Measurements from ENCODE around the gene PCDHGB6. TPM values are rescaled to one million over a fixed set of nuclear protein-coding genes. Genes with fewer than 3 reads are reported as not detected.

PCDHGB6 gene
- total RNA-seq, 1 experiment from 2014 or later = 6.0 TPM

DNA sequence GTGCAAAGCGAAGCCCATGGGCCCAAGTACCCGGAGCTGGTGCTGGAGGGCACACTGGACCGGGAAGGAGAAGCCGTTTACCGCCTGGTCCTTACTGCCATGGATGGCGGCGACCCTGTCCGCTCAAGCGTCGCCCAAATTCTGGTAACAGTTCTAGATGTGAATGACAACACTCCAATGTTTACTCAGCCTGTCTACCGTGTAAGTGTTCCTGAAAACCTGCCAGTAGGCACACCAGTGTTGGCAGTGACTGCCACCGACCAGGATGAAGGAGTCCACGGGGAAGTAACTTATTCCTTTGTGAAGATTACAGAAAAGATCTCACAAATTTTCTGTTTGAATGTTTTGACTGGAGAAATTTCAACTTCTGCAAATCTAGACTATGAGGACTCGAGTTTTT is 33.2 kb upstream of the PCDHGB6 start:
- Histone ChIP-seq H3K9ac (ENCODE audit: extremely low read depth, insufficient read length, low read length) (no peak overlapping the region), H2AK5ac (ENCODE audit: insufficient read length, low read length) (no peak overlapping the region), H3K79me1 (ENCODE audit: insufficient read depth, low read depth, low read length, poor library complexity, severe bottlenecking) (no peaks in the 10 kb centered on the region), H3K56ac (ENCODE audit: insufficient read length, low read depth, low read length) (no peak overlapping the region), H3K4me2 (ENCODE audit: insufficient read depth, insufficient read length, low read length) (no peak overlapping the region), H2BK120ac (ENCODE audit: low read depth, low read length, poor library complexity, severe bottlenecking) (no peak overlapping the region), H3K4ac (ENCODE audit: low read depth, low read length) (no peak overlapping the region), H3K18ac (ENCODE audit: insufficient read length, low read depth, low read length) (no peak overlapping the region), H3K27me3 (ENCODE audit: insufficient read depth, low read length) (no peaks in the 10 kb centered on the region), H2BK5ac (ENCODE audit: insufficient read length, low read length) (no peak overlapping the region), H3K4me1 (ENCODE audit: insufficient read depth, low read length) (no peaks in the 10 kb centered on the region), H3K27ac (ENCODE audit: insufficient read length, low read depth, low read length) (no peak overlapping the region), H2BK20ac (ENCODE audit: low read depth, low read length, poor library complexity, severe bottlenecking) (no peak overlapping the region), H4K91ac (ENCODE audit: insufficient read length, low read depth, low read length) (no peak overlapping the region), H3K23ac (ENCODE audit: insufficient read length, low read depth, low read length) (no peak overlapping the region), H3K14ac (ENCODE audit: insufficient read depth, low read length) (no peak overlapping the region), H2BK15ac (ENCODE audit: low read depth, low read length) (no peak overlapping the region), H3K79me2 (ENCODE audit: insufficient read depth, low read length) (no peaks in the 10 kb centered on the region), H4K8ac (replicated peaks; ENCODE audit: insufficient read length, low read depth, low read length) (no peak overlapping the region), H4K5ac (ENCODE audit: insufficient read length, low read depth, low read length) (no peak overlapping the region), H2BK12ac (ENCODE audit: insufficient read length, low read depth, low read length) (no peak overlapping the region), H3T11ph (ENCODE audit: low read length) (no peak overlapping the region), H3K9me3 (ENCODE audit: control insufficient read depth, low read depth, low read length) (peaks cover 34% of the 10 kb centered on the region), H3K23me2 (ENCODE audit: insufficient read length, low read depth, low read length, poor library complexity, severe bottlenecking) (no peaks in the 10 kb centered on the region), H2AFZ (ENCODE audit: low read length) (no peak overlapping the region), H4K20me1 (ENCODE audit: control insufficient read depth, insufficient read depth, insufficient read length) (no peaks in the 10 kb centered on the region)
- Mint-ChIP-seq H3K9me3 (peaks cover 60 to 69% of the 10 kb centered on the region in 2 experiments), H3K36me3 (ENCODE audit: insufficient read depth in 1 of 3, low read depth in 3 of 3) (peaks cover 33 to 52% (median 50%) of the 10 kb centered on the region in 3 experiments), H3K27ac (no peak overlapping the region), H3K4me1 (no peaks in the 10 kb centered on the region), H3K27me3 (ENCODE audit: low read depth) (peaks cover 9% of the 10 kb centered on the region), H3K4me3 (no peak overlapping the region)
- WGBS (ENCODE audit: extremely low coverage, insufficient read length, low lambda C conversion rate) = no CpG with 5 or more reads among the region's 14 CpGs
- TF ChIP-seq, protein P1, sequence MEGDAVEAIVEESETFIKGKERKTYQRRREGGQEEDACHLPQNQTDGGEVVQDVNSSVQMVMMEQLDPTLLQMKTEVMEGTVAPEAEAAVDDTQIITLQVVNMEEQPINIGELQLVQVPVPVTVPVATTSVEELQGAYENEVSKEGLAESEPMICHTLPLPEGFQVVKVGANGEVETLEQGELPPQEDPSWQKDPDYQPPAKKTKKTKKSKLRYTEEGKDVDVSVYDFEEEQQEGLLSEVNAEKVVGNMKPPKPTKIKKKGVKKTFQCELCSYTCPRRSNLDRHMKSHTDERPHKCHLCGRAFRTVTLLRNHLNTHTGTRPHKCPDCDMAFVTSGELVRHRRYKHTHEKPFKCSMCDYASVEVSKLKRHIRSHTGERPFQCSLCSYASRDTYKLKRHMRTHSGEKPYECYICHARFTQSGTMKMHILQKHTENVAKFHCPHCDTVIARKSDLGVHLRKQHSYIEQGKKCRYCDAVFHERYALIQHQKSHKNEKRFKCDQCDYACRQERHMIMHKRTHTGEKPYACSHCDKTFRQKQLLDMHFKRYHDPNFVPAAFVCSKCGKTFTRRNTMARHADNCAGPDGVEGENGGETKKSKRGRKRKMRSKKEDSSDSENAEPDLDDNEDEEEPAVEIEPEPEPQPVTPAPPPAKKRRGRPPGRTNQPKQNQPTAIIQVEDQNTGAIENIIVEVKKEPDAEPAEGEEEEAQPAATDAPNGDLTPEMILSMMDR (conservative IDR thresholded peaks at IDR 0.05) = no peak
- no peak for DNase-seq
